GM12873 (cell line): ENCODE measurements around the gene SGCA.

Experiments used
- TF ChIP-seq, protein P1 (sequence below): IDR thresholded peaks from 2 replicates; pipeline ENCODE4 v1.5.1; 2012; ENCODE audit warnings: low read depth, mild to moderate bottlenecking, moderate library complexity, low read length, control low read depth; ENCODE audit not compliant: insufficient read depth; ENCODE audit errors: missing control alignments

Gene SGCA

DNA sequence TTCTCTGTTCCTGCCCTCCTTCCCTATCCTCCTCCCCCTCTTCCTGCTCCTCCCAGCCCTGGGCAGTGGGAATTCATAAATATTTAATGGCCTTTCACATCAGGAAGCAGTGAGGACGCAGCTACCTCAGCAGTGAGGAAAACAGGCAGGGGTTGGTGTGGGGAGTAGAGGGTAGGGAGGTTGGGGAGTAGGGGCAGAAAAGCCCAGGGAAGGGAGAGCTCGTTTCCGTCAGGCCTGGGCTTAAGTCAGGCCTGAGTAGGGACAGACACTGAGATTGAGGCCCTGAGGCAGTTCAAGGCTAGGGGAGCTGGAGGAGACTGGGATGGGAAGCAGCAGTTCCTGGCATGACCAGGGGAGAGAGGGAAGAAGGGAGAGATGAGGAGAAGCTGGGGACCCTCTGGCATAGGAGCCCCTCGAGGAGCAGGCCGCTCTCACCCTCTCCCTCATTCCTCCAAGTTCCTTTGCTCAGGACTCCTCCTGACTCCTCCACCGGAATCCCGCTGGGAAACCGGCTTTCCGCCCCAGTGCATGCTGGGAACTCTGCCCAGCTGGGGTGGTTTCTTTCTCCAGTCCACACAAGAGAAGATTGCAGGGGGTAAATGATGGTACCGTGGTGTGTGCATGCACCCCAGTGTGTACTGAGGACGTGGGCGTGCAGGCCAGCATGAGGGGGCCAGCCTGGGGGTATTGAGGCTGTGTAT is 42.0 kb upstream of the SGCA start:
- TF ChIP-seq, protein P1, sequence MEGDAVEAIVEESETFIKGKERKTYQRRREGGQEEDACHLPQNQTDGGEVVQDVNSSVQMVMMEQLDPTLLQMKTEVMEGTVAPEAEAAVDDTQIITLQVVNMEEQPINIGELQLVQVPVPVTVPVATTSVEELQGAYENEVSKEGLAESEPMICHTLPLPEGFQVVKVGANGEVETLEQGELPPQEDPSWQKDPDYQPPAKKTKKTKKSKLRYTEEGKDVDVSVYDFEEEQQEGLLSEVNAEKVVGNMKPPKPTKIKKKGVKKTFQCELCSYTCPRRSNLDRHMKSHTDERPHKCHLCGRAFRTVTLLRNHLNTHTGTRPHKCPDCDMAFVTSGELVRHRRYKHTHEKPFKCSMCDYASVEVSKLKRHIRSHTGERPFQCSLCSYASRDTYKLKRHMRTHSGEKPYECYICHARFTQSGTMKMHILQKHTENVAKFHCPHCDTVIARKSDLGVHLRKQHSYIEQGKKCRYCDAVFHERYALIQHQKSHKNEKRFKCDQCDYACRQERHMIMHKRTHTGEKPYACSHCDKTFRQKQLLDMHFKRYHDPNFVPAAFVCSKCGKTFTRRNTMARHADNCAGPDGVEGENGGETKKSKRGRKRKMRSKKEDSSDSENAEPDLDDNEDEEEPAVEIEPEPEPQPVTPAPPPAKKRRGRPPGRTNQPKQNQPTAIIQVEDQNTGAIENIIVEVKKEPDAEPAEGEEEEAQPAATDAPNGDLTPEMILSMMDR: no peak

DNA sequence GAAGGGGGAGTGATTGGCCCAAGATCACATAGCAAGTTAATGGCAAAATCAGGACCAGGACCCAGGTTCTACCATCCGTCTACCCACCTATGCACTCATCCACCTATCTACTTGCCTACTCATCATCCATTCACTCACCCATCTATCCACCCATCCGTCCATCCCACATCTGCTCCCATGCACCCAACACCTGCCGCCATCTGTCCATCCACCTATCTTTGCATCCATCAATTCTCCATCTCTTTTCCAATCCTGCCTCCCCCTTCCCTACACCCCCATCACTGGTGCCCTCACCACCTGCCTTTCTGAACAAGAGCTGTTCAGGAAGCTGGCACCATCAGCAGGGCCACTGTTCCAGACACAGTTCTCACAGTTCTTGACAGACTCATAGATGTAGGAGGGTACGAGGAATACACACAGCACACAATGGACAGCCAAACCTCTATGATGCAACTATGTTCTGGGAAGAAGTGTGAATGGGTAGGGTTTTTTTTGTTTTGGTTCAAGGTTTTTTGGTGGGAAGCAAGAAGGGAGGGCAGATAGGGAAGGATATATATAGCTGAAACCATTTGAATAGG is 40.3 kb upstream of the SGCA start:
- TF ChIP-seq, protein P1: no peak

DNA sequence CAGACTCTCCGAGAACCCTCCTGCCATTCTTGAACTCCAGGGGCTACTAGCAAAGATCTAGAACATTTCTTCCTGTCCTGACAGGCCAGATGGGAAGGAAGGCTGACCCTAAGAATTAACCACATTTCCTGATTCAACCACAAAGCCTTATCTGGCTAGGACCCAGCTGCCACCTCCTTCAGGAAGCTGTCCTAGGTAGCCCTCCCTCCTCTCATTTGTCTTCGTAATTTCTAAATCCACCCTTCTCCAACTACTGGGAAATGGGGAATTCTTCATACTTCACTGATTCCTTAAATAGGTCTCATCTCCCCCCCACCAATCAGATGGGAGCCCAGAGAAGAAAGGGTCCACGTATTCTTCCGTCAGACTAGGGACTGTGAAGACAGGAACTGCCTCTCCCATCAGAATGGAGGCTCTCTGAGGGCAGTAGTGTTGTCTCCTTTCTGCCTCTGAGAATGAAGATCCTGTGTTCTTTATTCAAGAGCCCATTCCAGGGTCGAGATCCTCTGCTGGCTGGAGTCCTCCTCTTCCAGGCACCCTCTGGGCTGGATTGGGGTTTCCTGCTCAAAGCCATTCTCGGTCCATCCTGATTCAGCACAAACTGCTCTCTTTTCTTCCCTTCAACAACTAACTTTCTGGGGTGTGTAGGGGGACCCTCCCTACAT is 38.0 kb upstream of the SGCA start:
- TF ChIP-seq, protein P1: no peak

DNA sequence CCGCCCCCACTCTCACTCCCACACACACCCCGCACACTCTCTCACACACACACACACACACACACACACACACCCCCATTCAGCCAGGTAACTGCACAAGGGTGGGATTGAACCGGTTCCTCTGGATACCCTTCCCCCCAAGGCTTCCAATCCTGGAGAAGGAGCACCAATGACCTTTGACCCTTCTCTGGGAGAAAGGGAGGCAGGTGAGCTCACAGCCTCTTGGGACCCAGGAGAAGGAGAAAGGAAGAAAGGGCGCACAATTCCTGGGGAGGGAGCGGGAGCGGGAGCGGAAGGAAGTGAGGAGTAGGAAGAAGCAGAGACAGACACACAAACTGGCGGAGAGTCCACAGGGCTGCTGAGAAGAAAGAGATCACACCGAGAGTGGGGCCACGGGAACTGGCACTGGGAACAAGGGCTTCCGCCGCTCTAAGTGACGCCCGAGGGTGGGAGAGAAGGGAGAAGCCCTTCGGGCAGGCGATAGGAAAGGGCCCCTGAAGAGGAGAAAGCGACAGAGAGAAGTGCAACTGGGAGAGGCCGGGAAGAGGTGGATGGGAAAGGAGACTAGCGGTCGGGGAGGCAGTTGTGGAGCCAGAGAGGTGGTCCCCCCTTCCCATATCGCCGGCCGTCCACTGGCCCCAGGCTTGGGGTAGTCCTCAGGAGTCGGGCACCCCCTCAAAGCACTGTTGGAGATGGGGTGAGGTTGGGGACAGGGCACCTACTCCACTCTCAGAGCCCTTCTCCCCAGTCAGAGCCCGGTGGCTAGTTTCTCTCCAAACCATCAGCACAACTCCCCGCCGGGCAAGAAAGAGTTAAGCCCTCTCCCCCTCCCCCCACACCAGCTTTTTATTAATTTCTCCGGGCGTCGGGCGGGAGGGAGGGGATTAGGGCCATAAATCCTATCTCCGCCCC is 37.1 kb upstream of the SGCA start:
- TF ChIP-seq, protein P1: no peak

DNA sequence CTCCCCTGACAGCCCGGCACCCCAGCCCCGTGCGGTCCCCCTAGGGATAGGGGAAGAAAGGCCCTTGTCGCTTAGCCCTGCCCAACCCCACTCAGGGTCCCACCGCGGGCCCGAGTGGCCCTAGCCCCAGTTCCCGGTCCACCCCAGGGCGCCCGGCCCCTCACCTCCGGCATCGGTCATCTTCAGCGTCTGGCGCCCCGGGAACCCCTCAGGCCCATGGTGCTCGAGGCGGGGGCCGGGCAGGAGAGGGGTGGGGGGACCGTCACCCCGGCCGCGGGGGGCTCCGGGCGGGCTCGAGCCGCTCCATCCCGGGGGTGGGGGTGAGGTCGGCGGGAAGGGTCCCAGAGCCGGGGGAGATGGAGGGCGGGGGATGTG is 36.5 kb upstream of the SGCA start:
- TF ChIP-seq, protein P1: no peak

DNA sequence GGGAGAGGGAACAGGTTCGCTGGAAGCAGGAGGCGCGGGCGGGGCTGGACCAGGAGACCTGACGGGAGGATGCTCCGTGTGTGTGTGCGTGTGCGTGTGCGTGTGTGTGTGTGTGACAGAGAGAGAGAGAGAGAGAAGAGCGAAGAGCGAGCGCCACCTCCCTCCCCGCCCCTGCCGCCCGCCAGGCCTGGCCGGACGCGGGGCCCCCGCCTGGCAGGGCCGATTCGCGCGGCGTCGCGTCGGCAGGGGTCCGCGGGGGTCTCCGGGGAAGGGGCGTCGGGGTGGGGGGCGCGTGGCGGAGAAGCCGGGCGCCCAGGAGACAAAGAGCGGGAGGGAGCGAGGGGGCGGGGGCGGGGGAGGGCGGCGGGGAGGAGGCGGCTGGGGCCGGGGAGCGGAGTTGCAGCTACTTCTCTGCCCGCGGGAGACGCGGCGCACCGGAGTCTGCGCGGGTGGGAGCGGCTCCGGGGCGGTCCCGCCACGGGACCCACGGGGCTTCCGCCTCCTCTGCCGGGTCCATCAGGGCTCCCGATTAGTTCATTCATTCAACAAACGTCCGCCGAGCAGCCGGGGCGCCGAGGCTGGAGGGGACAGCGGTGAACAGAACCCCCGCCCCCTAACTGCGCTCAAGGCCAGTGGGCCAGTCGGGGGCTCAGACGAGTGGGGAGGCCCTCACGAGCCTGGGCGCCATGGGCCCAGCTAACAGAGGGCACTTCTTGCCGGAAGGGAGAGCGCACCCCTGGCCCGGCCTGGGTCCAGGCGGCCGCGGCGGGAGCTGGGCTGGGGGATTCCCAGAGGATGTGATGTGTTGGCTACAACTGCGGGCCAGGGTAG is 35.9 kb upstream of the SGCA start, which contains the start of gene SAMD14:
Gene SAMD14, minus strand, starts transcription at position 433 of the 831 bp plus-strand sequence. CDS start 5,201 bp downstream, outside the sequence.
- TF ChIP-seq, protein P1: no peak
